Measurements from ENCODE around the gene C11orf97. TPM values are rescaled to one million over a fixed set of nuclear protein-coding genes. Genes with fewer than 3 reads are reported as not detected.

C11orf97 gene
- total and polyA plus RNA-seq, 2 donors (not counting 1 experiment from before 2014, with no cell fraction given) = not detected

DNA sequence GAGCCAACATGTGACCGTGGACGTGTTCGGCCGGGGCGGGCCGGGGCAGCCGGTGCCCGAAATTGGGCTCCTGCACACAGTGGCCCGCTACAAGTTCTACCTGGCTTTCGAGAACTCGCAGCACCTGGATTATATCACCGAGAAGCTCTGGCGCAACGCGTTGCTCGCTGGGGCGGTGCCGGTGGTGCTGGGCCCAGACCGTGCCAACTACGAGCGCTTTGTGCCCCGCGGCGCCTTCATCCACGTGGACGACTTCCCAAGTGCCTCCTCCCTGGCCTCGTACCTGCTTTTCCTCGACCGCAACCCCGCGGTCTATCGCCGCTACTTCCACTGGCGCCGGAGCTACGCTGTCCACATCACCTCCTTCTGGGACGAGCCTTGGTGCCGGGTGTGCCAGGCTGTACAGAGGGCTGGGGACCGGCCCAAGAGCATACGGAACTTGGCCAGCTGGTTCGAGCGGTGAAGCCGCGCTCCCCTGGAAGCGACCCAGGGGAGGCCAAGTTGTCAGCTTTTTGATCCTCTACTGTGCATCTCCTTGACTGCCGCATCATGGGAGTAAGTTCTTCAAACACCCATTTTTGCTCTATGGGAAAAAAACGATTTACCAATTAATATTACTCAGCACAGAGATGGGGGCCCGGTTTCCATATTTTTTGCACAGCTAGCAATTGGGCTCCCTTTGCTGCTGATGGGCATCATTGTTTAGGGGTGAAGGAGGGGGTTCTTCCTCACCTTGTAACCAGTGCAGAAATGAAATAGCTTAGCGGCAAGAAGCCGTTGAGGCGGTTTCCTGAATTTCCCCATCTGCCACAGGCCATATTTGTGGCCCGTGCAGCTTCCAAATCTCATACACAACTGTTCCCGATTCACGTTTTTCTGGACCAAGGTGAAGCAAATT lies 33.3 kb downstream of the C11orf97 start:
- DNase-seq (peak; percentile 15), ATAC-seq (ENCODE audit: low read depth) (no peak)
- H4K20me1 ChIP-seq (ENCODE audit: control insufficient read depth, insufficient read depth, low read length, poor library complexity, severe bottlenecking) = peaks cover 5% of the 10 kb centered on the region
- no peaks in the 10 kb centered on the region for H3K79me2 ChIP-seq (ENCODE audit: control insufficient read depth, insufficient read depth, low read length)
- peaks cover 6 to 18% of the 10 kb centered on the region in 2 donors for H3K4me1 ChIP-seq (ENCODE audit: control insufficient read depth in 2 of 2, insufficient read depth in 2 of 2, low read length in 2 of 2)
- ChIA-PET CTCF (no interaction called here), POLR2A (no interaction called here)
- TF ChIP-seq EZH2 (IDR thresholded peaks at IDR 0.05; ENCODE audit: borderline replicate concordance, insufficient read depth, low read depth, low read length, poor library complexity, severe bottlenecking) = no peak
- TF ChIP-seq, protein P1, sequence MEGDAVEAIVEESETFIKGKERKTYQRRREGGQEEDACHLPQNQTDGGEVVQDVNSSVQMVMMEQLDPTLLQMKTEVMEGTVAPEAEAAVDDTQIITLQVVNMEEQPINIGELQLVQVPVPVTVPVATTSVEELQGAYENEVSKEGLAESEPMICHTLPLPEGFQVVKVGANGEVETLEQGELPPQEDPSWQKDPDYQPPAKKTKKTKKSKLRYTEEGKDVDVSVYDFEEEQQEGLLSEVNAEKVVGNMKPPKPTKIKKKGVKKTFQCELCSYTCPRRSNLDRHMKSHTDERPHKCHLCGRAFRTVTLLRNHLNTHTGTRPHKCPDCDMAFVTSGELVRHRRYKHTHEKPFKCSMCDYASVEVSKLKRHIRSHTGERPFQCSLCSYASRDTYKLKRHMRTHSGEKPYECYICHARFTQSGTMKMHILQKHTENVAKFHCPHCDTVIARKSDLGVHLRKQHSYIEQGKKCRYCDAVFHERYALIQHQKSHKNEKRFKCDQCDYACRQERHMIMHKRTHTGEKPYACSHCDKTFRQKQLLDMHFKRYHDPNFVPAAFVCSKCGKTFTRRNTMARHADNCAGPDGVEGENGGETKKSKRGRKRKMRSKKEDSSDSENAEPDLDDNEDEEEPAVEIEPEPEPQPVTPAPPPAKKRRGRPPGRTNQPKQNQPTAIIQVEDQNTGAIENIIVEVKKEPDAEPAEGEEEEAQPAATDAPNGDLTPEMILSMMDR (IDR thresholded peaks at IDR 0.05) = no peak
- Mint-ChIP-seq H3K27me3 (no peaks in the 10 kb centered on the region), H3K9me3 (ENCODE audit: insufficient read depth) (no peaks in the 10 kb centered on the region), H3K4me3 (peak overlapping the region; percentile 100), H3K27ac (peak overlapping the region; percentile 76), H3K4me1 (peaks cover 23% of the 10 kb centered on the region)
- intact Hi-C loops (cut with micrococcal nuclease) = no loop called here
- H3K27me3 ChIP-seq (replicated peaks in 1 of 4; ENCODE audit: control extremely low read depth in 1 of 4, control insufficient read depth in 3 of 4, insufficient read depth in 4 of 4, low read length in 3 of 4) = no peaks in the 10 kb centered on the region
- peaks cover 0 to 3% (median 0%) of the 10 kb centered on the region in 3 donors for H3K9me3 ChIP-seq (ENCODE audit: control extremely low read depth in 1 of 3, control insufficient read depth in 2 of 3, insufficient read depth in 1 of 3, low read length in 2 of 3)
- H3K36me3 ChIP-seq (replicated peaks in 1 of 2; ENCODE audit: control extremely low read depth in 1 of 2, control insufficient read depth in 1 of 2, extremely low read depth in 1 of 2, insufficient read depth in 2 of 2, low read length in 1 of 2) = no peaks in the 10 kb centered on the region
- H2AFZ ChIP-seq (ENCODE audit: insufficient read depth, low read depth, low read length, poor library complexity, severe bottlenecking) = peak overlapping the region; percentile 98
- peak overlapping the region in 2 of 5 experiments; percentile 12 to 78 for H3K4me3 ChIP-seq (ENCODE audit: control extremely low read depth in 1 of 5, extremely low read depth in 1 of 5, insufficient read depth in 1 of 5, low read depth in 2 of 5, low read length in 4 of 5)
- H3K4me2 ChIP-seq (replicated peaks; ENCODE audit: low read depth, low read length, poor library complexity, severe bottlenecking) = peak overlapping the region; percentile 90
- 91% methylated on average over 46 of the region's 54 CpGs for WGBS (ENCODE audit: insufficient coverage)
- H3K9ac ChIP-seq (ENCODE audit: low read length) = no peak overlapping the region
- no peak overlapping the region for H3K27ac ChIP-seq (ENCODE audit: low read length in 2 of 2)

DNA sequence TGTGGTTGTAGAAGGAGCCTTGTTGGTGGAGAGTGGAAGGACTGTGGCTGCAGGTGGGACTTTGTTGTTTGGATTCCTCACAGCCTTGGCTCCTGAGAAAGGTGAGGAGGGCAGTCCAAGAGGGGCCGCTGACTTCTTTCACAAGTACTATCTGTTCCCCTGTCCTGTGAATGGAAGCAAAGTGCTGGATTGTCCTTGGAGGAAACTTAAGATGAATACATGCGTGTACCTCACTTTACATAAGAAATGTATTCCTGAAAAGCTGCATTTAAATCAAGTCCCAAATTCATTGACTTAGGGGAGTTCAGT lies 33.9 kb downstream of the C11orf97 start:
- peak overlapping the region; percentile 100 for H3K4me3 Mint-ChIP-seq
- no peaks in the 10 kb centered on the region for H3K27me3 Mint-ChIP-seq
- no peaks in the 10 kb centered on the region for H3K9me3 Mint-ChIP-seq (ENCODE audit: insufficient read depth)
- TF ChIP-seq EZH2 (IDR thresholded peaks at IDR 0.05; ENCODE audit: borderline replicate concordance, insufficient read depth, low read depth, low read length, poor library complexity, severe bottlenecking) = no peak
- Histone ChIP-seq H2AFZ (ENCODE audit: insufficient read depth, low read depth, low read length, poor library complexity, severe bottlenecking) (no peak overlapping the region), H3K9me3 (ENCODE audit: control extremely low read depth in 1 of 3, control insufficient read depth in 2 of 3, insufficient read depth in 1 of 3, low read length in 2 of 3) (peaks cover 0 to 3% (median 0%) of the 10 kb centered on the region in 3 donors), H3K36me3 (replicated peaks in 1 of 2; ENCODE audit: control extremely low read depth in 1 of 2, control insufficient read depth in 1 of 2, extremely low read depth in 1 of 2, insufficient read depth in 2 of 2, low read length in 1 of 2) (no peaks in the 10 kb centered on the region), H3K27ac (ENCODE audit: low read length in 2 of 2) (no peak overlapping the region), H3K27me3 (replicated peaks in 1 of 4; ENCODE audit: control extremely low read depth in 1 of 4, control insufficient read depth in 3 of 4, insufficient read depth in 4 of 4, low read length in 3 of 4) (no peaks in the 10 kb centered on the region), H4K20me1 (ENCODE audit: control insufficient read depth, insufficient read depth, low read length, poor library complexity, severe bottlenecking) (peaks cover 5% of the 10 kb centered on the region), H3K79me2 (ENCODE audit: control insufficient read depth, insufficient read depth, low read length) (no peaks in the 10 kb centered on the region), H3K4me2 (replicated peaks; ENCODE audit: low read depth, low read length, poor library complexity, severe bottlenecking) (no peak overlapping the region), H3K9ac (ENCODE audit: low read length) (no peak overlapping the region), H3K4me1 (ENCODE audit: control insufficient read depth in 2 of 2, insufficient read depth in 2 of 2, low read length in 2 of 2) (peaks cover 6 to 18% of the 10 kb centered on the region in 2 donors), H3K4me3 (ENCODE audit: control extremely low read depth in 1 of 5, extremely low read depth in 1 of 5, insufficient read depth in 1 of 5, low read depth in 2 of 5, low read length in 4 of 5) (no peak overlapping the region)
- no peak for ATAC-seq (ENCODE audit: low read depth)
- ChIA-PET CTCF (no interaction called here), POLR2A (no interaction called here)
- intact Hi-C loops (cut with micrococcal nuclease) = no loop called here
- H3K27ac Mint-ChIP-seq = peak overlapping the region; percentile 15
- H3K4me1 Mint-ChIP-seq = peaks cover 23% of the 10 kb centered on the region
- no peak for DNase-seq
- no CpG with 5 or more reads among the region's 2 CpGs for WGBS (ENCODE audit: insufficient coverage)
